HS-27A (cell line): ENCODE results near the gene GLI1.
"Not testable (repeated sequence)": the region's sequence is repeated elsewhere in the genome, so short reads cannot be mapped to it uniquely, and the experiment has no call there.

Experiments used
- DNase-seq: peaks from one replicate; pipeline ENCODE4 v3.0.0-alpha.2; 2012; ENCODE audit warnings: low read depth, missing footprints

The GLI1 gene

GRCh38 chr12:57459750-57460467, at the start of gene GLI1:
Gene GLI1, plus strand, starts transcription at chr12:57459785. Its CDS starts 3,907 bp downstream, at chr12:57463692.
- no peak for DNase-seq

- DNase-seq, result no peak
Observed at GRCh38 chr12:57410534-57410933, 49.1 kb upstream of the GLI1 start.

- not testable (repeated sequence) for DNase-seq
Observed at GRCh38 chr12:57414160-57414559, 45.4 kb upstream of the GLI1 start.

GRCh38 chr12:57415088-57415487, 44.5 kb upstream of the GLI1 start:
- no peak for DNase-seq

GRCh38 chr12:57416039-57416996, 43.3 kb upstream of the GLI1 start:
- DNase-seq, result no peak

GRCh38 chr12:57418255-57418654, 41.3 kb upstream of the GLI1 start:
- no peak for DNase-seq

GRCh38 chr12:57419495-57419894, 40.1 kb upstream of the GLI1 start:
- no peak for DNase-seq

GRCh38 chr12:57420482-57420881, 39.1 kb upstream of the GLI1 start:
- no peak for DNase-seq

GRCh38 chr12:57426948-57427347, 32.6 kb upstream of the GLI1 start:
- DNase-seq, result not testable (repeated sequence)

- no peak for DNase-seq
Observed at GRCh38 chr12:57428965-57429364, 30.6 kb upstream of the GLI1 start.

GRCh38 chr12:57429473-57430111, 30.0 kb upstream of the GLI1 start:
- no peak for DNase-seq

- peak; percentile 12 for DNase-seq
Observed at GRCh38 chr12:57430112-57430930, 29.3 kb upstream of the GLI1 start.

- peak; percentile 76 for DNase-seq
Observed at GRCh38 chr12:57430931-57431566, 28.5 kb upstream of the GLI1 start, which contains the start of gene R3HDM2. Gene R3HDM2, minus strand, starts transcription at chr12:57431043. Its CDS starts 120,615 bp downstream, at chr12:57310428.

GRCh38 chr12:57431654-57432188, 27.9 kb upstream of the GLI1 start:
- DNase-seq, result no peak

- DNase-seq, result no peak
Observed at GRCh38 chr12:57433370-57433769, 26.2 kb upstream of the GLI1 start.

- no peak for DNase-seq
Observed at GRCh38 chr12:57434517-57435223, 24.9 kb upstream of the GLI1 start, which contains the start of gene INHBC. Gene INHBC, plus strand, starts transcription at chr12:57434784. Its CDS starts 103 bp downstream, at chr12:57434887.

- no peak for DNase-seq
Observed at GRCh38 chr12:57435293-57435692, 24.3 kb upstream of the GLI1 start.

GRCh38 chr12:57438400-57438799, 21.2 kb upstream of the GLI1 start:
- DNase-seq, result no peak

- no peak for DNase-seq
Observed at GRCh38 chr12:57439762-57440266, 19.8 kb upstream of the GLI1 start.

GRCh38 chr12:57441393-57441792, 18.2 kb upstream of the GLI1 start:
- DNase-seq, result not testable (repeated sequence)
